HL-60/S4 treated with retinoic acid at 250 ng/mL for 4 days and 3 days (cell line): ENCODE data around the gene MNT.
"Not testable (repeated sequence)": the region's sequence is repeated elsewhere in the genome, so short reads cannot be mapped to it uniquely, and the experiment has no call there.

Experiments
- in situ Hi-C: fragments of 300-500 bp; cut with MboI; formaldehyde crosslinking; loops from 2 replicates; pipeline ENCODE4 v1.7.0; 2022; ENCODE audit warnings: low sequenced_read_pairs

MNT gene

GRCh38 chr17:2400877-2401425, at the start of gene MNT:
Gene MNT, minus strand, starts transcription at chr17:2401060. Its CDS starts 348 bp downstream, at chr17:2400712.
- in situ Hi-C loops, result no loop called here

GRCh38 chr17:2450016-2450650, 49.3 kb upstream of the MNT start:
- in situ Hi-C loops, result no loop called here

GRCh38 chr17:2449486-2449885, 48.6 kb upstream of the MNT start:
- in situ Hi-C loops, result no loop called here

GRCh38 chr17:2447479-2447878, 46.6 kb upstream of the MNT start:
- in situ Hi-C loops, result not testable (repeated sequence)

- in situ Hi-C loops, result no loop called here
Measured at GRCh38 chr17:2445638-2446037, 44.8 kb upstream of the MNT start.

- in situ Hi-C loops, result no loop called here
Measured at GRCh38 chr17:2444382-2444781, 43.5 kb upstream of the MNT start.

GRCh38 chr17:2442166-2442565, 41.3 kb upstream of the MNT start:
- in situ Hi-C loops, result no loop called here

- in situ Hi-C loops, result no loop called here
Measured at GRCh38 chr17:2440930-2441329, 40.1 kb upstream of the MNT start.

GRCh38 chr17:2439997-2440396, 39.1 kb upstream of the MNT start:
- in situ Hi-C loops, result not testable (repeated sequence)

- in situ Hi-C loops, result no loop called here
Measured at GRCh38 chr17:2438823-2439222, 38.0 kb upstream of the MNT start.

- in situ Hi-C loops, result no loop called here
Measured at GRCh38 chr17:2436316-2436905, 35.6 kb upstream of the MNT start.

GRCh38 chr17:2435862-2436261, 35.0 kb upstream of the MNT start:
- in situ Hi-C loops, result no loop called here

GRCh38 chr17:2435181-2435741, 34.4 kb upstream of the MNT start:
- in situ Hi-C loops, result no loop called here

- in situ Hi-C loops, result no loop called here
Measured at GRCh38 chr17:2433696-2434095, 32.8 kb upstream of the MNT start.

GRCh38 chr17:2427910-2428309, 27.1 kb upstream of the MNT start:
- in situ Hi-C loops, result no loop called here

- in situ Hi-C loops, result no loop called here
Measured at GRCh38 chr17:2427215-2427614, 26.4 kb upstream of the MNT start.

- in situ Hi-C loops, result loop anchor here (5.0 kb wide), 1 partner anchor 46 kb away; no protein-coding TSS in a partner anchor
Measured at GRCh38 chr17:2423271-2423670, 22.4 kb upstream of the MNT start.

- in situ Hi-C loops, result loop anchor here (5.0 kb wide), 1 partner anchor 44 kb away; no protein-coding TSS in a partner anchor
Measured at GRCh38 chr17:2421315-2422147, 20.7 kb upstream of the MNT start.

GRCh38 chr17:2420176-2420575, 19.3 kb upstream of the MNT start:
- in situ Hi-C loops, result loop anchor here (5.0 kb wide), 1 partner anchor 43 kb away; no protein-coding TSS in a partner anchor

- in situ Hi-C loops, result no loop called here
Measured at GRCh38 chr17:2419486-2419885, 18.6 kb upstream of the MNT start.

- in situ Hi-C loops, result no loop called here
Measured at GRCh38 chr17:2418572-2418971, 17.7 kb upstream of the MNT start.
